PC-9 (cell line): ENCODE results near the gene PAFAH2.

Experiments
- CTCF ChIP-seq: fragments of 200-600 bp; sonication (generic); conservative IDR thresholded peaks from 2 replicates; pipeline ENCODE4 v1.6.1; 2017; ENCODE audit warnings: mixed run types, antibody characterized with exemption, mild to moderate bottlenecking, moderate library complexity
- EZH2 ChIP-seq: fragments of 200-600 bp; sonication (generic); IDR thresholded peaks from 2 replicates; pipeline ENCODE4 v1.8.0; 2017; ENCODE audit warnings: antibody characterized with exemption, low read depth

GRCh38 chr1:25979210-25979609, 18.7 kb downstream of the PAFAH2 start:
- TF ChIP-seq CTCF (no peak), EZH2 (no peak)
